HEK293T (cell line): Measurements from ENCODE around the gene HK1.
"Not testable (repeated sequence)": the region's sequence is repeated elsewhere in the genome, so short reads cannot be mapped to it uniquely, and the experiment has no call there.

Experiments
- CTCF ChIA-PET: fragments of 350-600 bp; formaldehyde crosslinking; extraction: SDS; loops from one replicate; lab custom pipeline; 2021; ENCODE audit warnings: antibody characterized with exemption, inconsistent platforms; lab: Yijun Ruan, JAX
- POLR2A ChIA-PET: fragments of 350-600 bp; formaldehyde crosslinking; extraction: SDS; loops from one replicate; lab custom pipeline; 2020; ENCODE audit warnings: antibody characterized with exemption, inconsistent platforms; lab: Yijun Ruan, JAX
- DNase-seq: peaks from one replicate; pipeline ENCODE4 v3.0.0; 2012; ENCODE audit warnings: mixed read lengths; ENCODE audit errors: extremely low spot score
- ARNT ChIP-seq: fragments of 450-650 bp; IDR thresholded peaks from 2 replicates; pipeline ENCODE4 v1.6.1; 2017; ENCODE audit warnings: mild to moderate bottlenecking
- BHLHE40 ChIP-seq: fragments of 450-650 bp; IDR thresholded peaks from 2 replicates; pipeline ENCODE4 v1.6.1; 2016; ENCODE audit warnings: mild to moderate bottlenecking, moderate library complexity, borderline replicate concordance
- CTBP1 ChIP-seq: fragments of 450-650 bp; IDR thresholded peaks from 2 replicates; pipeline ENCODE4 v1.6.1; 2016; ENCODE audit warnings: borderline replicate concordance
- ELF4 ChIP-seq: fragments of 450-650 bp; IDR thresholded peaks from 2 replicates; pipeline ENCODE4 v1.6.1; 2017; ENCODE audit warnings: antibody characterized with exemption
- FOXA1 ChIP-seq: fragments of 450-650 bp; IDR thresholded peaks from 2 replicates; pipeline ENCODE4 v1.6.1; 2016; ENCODE audit warnings: mild to moderate bottlenecking
- FOXK2 ChIP-seq: fragments of 450-650 bp; IDR thresholded peaks from 2 replicates; pipeline ENCODE4 v1.6.1; 2016; ENCODE audit warnings: mild to moderate bottlenecking
- FOXM1 ChIP-seq: fragments of 450-650 bp; IDR thresholded peaks from 2 replicates; pipeline ENCODE4 v1.6.1; 2017; ENCODE audit warnings: mild to moderate bottlenecking, borderline replicate concordance
- HDGF ChIP-seq: fragments of 450-650 bp; IDR thresholded peaks from 2 replicates; pipeline ENCODE4 v1.6.1; 2017; ENCODE audit warnings: antibody characterized with exemption, borderline replicate concordance
- L3MBTL2 ChIP-seq: fragments of 450-650 bp; conservative IDR thresholded peaks from 2 replicates; pipeline ENCODE4 v1.6.1; 2016; ENCODE audit warnings: mild to moderate bottlenecking
- LEF1 ChIP-seq: fragments of 450-650 bp; IDR thresholded peaks from 2 replicates; pipeline ENCODE4 v1.6.1; 2017; ENCODE audit warnings: mild to moderate bottlenecking, borderline replicate concordance
- NFRKB ChIP-seq: fragments of 450-650 bp; IDR thresholded peaks from 2 replicates; pipeline ENCODE4 v1.6.1; 2016; ENCODE audit warnings: mild to moderate bottlenecking, moderate library complexity
- SP1 ChIP-seq: fragments of 450-650 bp; IDR thresholded peaks from 2 replicates; pipeline ENCODE4 v1.6.1; 2017
- SUZ12 ChIP-seq: fragments of 450-650 bp; IDR thresholded peaks from 2 replicates; pipeline ENCODE4 v1.6.1; 2016; ENCODE audit warnings: mild to moderate bottlenecking
- TARDBP ChIP-seq: fragments of 450-650 bp; IDR thresholded peaks from 2 replicates; pipeline ENCODE4 v1.6.1; 2016
- ZNF384 ChIP-seq: fragments of 450-650 bp; IDR thresholded peaks from 2 replicates; pipeline ENCODE4 v1.6.1; 2016
- TF ChIP-seq, protein P1 (sequence below): fragments of 450-650 bp; IDR thresholded peaks from 2 replicates; pipeline ENCODE4 v1.6.1; 2016

HK1 gene

GRCh38 chr10:69327463-69328379 lies 49.4 kb downstream of the HK1 start:
- POLR2A ChIA-PET: interaction anchor here (1.2 kb wide), 1 partner anchor 9 kb away, joined by 3 read pairs; no protein-coding TSS in a partner anchor
- no peak for DNase-seq
- TF ChIP-seq LEF1 (no peak), FOXM1 (no peak), FOXA1 (no peak), ELF4 (no peak), NFRKB (no peak), HDGF (no peak), BHLHE40 (no peak), L3MBTL2 (no peak), FOXK2 (no peak), CTBP1 (no peak), SUZ12 (no peak), SP1 (no peak)
- TF ChIP-seq, protein P1, sequence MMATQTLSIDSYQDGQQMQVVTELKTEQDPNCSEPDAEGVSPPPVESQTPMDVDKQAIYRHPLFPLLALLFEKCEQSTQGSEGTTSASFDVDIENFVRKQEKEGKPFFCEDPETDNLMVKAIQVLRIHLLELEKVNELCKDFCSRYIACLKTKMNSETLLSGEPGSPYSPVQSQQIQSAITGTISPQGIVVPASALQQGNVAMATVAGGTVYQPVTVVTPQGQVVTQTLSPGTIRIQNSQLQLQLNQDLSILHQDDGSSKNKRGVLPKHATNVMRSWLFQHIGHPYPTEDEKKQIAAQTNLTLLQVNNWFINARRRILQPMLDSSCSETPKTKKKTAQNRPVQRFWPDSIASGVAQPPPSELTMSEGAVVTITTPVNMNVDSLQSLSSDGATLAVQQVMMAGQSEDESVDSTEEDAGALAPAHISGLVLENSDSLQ: no peak
- CTCF ChIA-PET: no interaction called here

GRCh38 chr10:69328380-69328735 lies 50.1 kb downstream of the HK1 start:
- CTCF ChIA-PET: interaction anchor here (0.5 kb wide), 1 partner anchor 58 kb away, joined by 3 read pairs; no protein-coding TSS in a partner anchor
- TF ChIP-seq, protein P1: no peak
- TF ChIP-seq FOXK2: no peak
- TF ChIP-seq BHLHE40: no peak
- TF ChIP-seq LEF1: no peak
- TF ChIP-seq ARNT: no peak
- no peak for TF ChIP-seq FOXM1
- TF ChIP-seq NFRKB: no peak
- TF ChIP-seq ZNF384: no peak
- TF ChIP-seq FOXA1: no peak
- TF ChIP-seq TARDBP: no peak
- no peak for TF ChIP-seq CTBP1
- TF ChIP-seq SUZ12: no peak
- TF ChIP-seq L3MBTL2: no peak
- TF ChIP-seq ELF4: no peak
- TF ChIP-seq HDGF: no peak
- TF ChIP-seq SP1: no peak
- DNase-seq: no peak
- POLR2A ChIA-PET: interaction anchor here (1.2 kb wide), 1 partner anchor 10 kb away, joined by 3 read pairs; no protein-coding TSS in a partner anchor

DNA sequence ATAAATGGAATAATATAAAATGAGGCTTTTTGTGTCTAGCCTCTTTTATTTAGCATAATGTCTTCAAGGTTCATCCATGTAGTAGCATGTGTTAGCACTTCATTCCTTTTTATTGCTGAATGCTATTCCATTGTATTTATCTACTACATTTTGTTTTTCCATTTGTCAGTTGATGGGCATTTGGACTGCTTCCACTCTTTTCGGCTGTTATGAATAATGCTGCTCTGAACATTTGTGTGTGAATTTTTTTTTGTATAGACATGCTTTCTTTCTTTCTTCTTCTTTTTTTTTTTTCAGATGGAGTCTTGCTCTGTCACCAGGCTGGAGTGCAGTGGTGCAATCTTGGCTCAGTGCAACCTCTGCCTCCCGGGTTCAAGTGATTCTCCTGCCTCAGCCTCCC lies 50.6 kb downstream of the HK1 start:
- CTCF ChIA-PET: interaction anchor here (0.5 kb wide), 1 partner anchor 58 kb away, joined by 3 read pairs; no protein-coding TSS in a partner anchor
- DNase-seq, POLR2A ChIA-PET: not testable (repeated sequence)

GRCh38 chr10:69329721-69330178 lies 51.5 kb downstream of the HK1 start:
- TF ChIP-seq ELF4: no peak
- TF ChIP-seq LEF1: no peak
- no peak for DNase-seq
- ChIA-PET CTCF (no interaction called here), POLR2A (no interaction called here)

DNA sequence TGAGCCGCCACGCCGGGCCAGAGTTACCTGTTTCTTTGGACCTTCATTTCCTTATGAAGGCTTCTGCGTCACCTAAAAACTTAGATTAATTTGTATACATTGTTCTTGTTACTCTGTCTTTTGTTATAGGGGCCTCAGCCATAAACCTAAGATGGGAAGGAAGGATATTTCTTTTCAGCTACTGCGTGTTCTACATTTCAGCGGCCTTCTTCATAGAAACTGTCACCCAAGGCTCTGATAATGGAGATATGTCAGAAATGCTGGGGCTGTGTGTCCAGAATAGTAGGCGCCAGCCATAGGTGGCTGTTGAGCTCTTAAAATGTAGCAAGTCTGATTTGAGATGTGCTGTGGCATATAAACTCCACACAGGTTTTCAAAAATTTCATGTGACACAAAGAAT lies 52.9 kb downstream of the HK1 start:
- ChIA-PET POLR2A (no interaction called here), CTCF (no interaction called here)
- DNase-seq: no peak
- no peak for TF ChIP-seq FOXM1
- no peak for TF ChIP-seq TARDBP
- no peak for TF ChIP-seq BHLHE40
- TF ChIP-seq LEF1: no peak
- no peak for TF ChIP-seq ARNT
- no peak for TF ChIP-seq FOXK2
- no peak for TF ChIP-seq ZNF384
- no peak for TF ChIP-seq L3MBTL2
- no peak for TF ChIP-seq HDGF
- no peak for TF ChIP-seq ELF4
- no peak for TF ChIP-seq NFRKB
- TF ChIP-seq CTBP1: no peak
- no peak for TF ChIP-seq SUZ12
- no peak for TF ChIP-seq FOXA1
- no peak for TF ChIP-seq SP1
- TF ChIP-seq, protein P1: no peak

DNA sequence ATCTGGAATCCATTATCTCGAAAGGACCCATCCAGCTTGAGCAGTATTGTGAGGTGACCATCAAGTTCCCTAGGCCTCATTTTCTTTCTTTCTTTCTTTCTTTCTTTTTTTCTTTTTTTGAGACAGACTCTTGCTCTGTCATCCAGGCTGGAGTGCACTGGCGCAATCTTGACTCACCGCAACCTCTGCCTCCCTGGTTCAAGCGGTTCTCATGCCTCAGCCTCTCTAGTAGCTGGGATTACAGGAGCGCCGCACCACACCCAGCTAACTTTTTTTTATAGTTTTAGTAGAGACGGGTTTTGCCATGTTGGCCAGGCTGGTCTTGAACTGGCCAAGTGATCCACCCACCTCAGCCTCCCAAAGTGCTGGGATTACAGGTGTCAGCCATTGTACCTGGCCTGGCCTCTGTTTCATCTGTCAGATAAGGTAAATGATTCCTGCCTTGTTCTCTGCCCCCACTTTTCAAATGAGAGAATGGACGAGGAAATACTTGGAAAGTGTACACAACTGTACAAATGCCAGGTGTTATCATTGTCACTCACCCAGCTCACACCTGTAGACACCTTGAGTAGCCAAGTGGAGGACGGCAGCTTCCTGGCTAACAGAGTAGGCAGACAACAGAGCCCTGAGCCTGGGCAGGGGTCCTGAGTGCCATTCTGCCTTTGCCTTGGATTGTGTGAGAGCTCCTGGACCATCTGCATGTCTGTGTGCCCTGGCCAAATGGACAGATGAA lies 54.1 kb downstream of the HK1 start:
- ChIA-PET POLR2A (interaction anchor here (2.4 kb wide), 1 partner anchor 13 kb away, joined by 7 read pairs; no protein-coding TSS in a partner anchor), CTCF (interaction anchor here (0.6 kb wide), 1 partner anchor 357 kb away, joined by 3 read pairs; no protein-coding TSS in a partner anchor)
- DNase-seq: no peak
- TF ChIP-seq NFRKB (no peak), CTBP1 (no peak), ZNF384 (no peak), TARDBP (no peak), FOXM1 (no peak), FOXA1 (no peak), L3MBTL2 (no peak)
